Lung (tissue), 12 donors: ENCODE results near the gene COMT. TPM values are rescaled to one million over a fixed set of nuclear protein-coding genes. Genes with fewer than 3 reads are reported as not detected.

Experiments used
- ATAC-seq: fragments of 200-7000 bp; cut with Tn5 transposase; one replicate; pipeline ENCODE4 v1.9.1; 2020; ENCODE audit warnings: moderate number of reproducible peaks; ENCODE audit not compliant: insufficient read depth, low FRiP score
- DNase-seq, 3 donors: peaks; one replicate each; pipeline ENCODE4 v3.0.0-alpha.2; 2013 to 2017
- H3K27ac ChIP-seq, 2 donors: one replicate each; pipeline ENCODE4 v1.5.1; 2013; ENCODE audit warnings: mild to moderate bottlenecking in 2 of 2, moderate library complexity in 2 of 2, control low read depth in 1 of 2, inconsistent platforms in 1 of 2, low read depth in 1 of 2, low read length in 1 of 2
- H3K27me3 ChIP-seq, 3 donors: one replicate each; pipeline ENCODE4 v1.5.1; 2013; ENCODE audit warnings: low read length in 2 of 3; ENCODE audit not compliant: control insufficient read depth in 3 of 3, insufficient read depth in 3 of 3
- H3K36me3 ChIP-seq, 4 donors: one replicate each; pipeline ENCODE4 v1.5.1; 2013; ENCODE audit warnings: low read length in 4 of 4, mild to moderate bottlenecking in 1 of 4, moderate library complexity in 1 of 4; ENCODE audit not compliant: control insufficient read depth in 4 of 4, insufficient read depth in 4 of 4
- H3K4me1 ChIP-seq, 5 donors: one replicate each; pipeline ENCODE4 v1.5.1; 2013; ENCODE audit warnings: low read length in 5 of 5, mild to moderate bottlenecking in 2 of 5, moderate library complexity in 1 of 5; ENCODE audit not compliant: control insufficient read depth in 5 of 5, insufficient read depth in 5 of 5
- H3K4me3 ChIP-seq: one replicate; pipeline ENCODE4 v1.5.1; 2013; ENCODE audit warnings: mild to moderate bottlenecking, control low read depth, moderate library complexity
- H3K9ac ChIP-seq, 2 donors: one replicate each; pipeline ENCODE4 v1.5.1; 2013; ENCODE audit warnings: low read length in 2 of 2, control low read depth in 1 of 2; ENCODE audit not compliant: insufficient read depth in 1 of 2
- H3K9me3 ChIP-seq, 4 donors: one replicate each; pipeline ENCODE4 v1.5.1; 2013; ENCODE audit warnings: low read length in 3 of 4, mild to moderate bottlenecking in 1 of 4, moderate library complexity in 1 of 4; ENCODE audit not compliant: control insufficient read depth in 4 of 4, insufficient read depth in 3 of 4
- CTCF ChIP-seq: IDR thresholded peaks from 2 replicates; pipeline ENCODE4 v1.5.1; 2012; ENCODE audit warnings: mild to moderate bottlenecking; ENCODE audit errors: control extremely low read depth, extremely low read depth
- WGBS, 2 donors: extraction: QIAGEN DNeasy Blood & Tissue Kit; methylation state at CpG; one replicate each; pipeline ENCODE4 v1.1.7; 2013; 5-methylcytosine and 5-hydroxymethylcytosine counted together
- polyA plus RNA-seq, 2 donors: library from polyadenylated mRNA; stranded (reverse); fragments of 200-250 nt; gene quantifications; one replicate each; pipeline ENCODE4 v1.2.1, GENCODE V29; 2013
- total RNA-seq, 2 donors: library from RNA; depleted of rRNA in 1 of 2; stranded (reverse); fragments of >200 nt in 1 of 2; gene quantifications; one replicate each; pipeline ENCODE4 v1.2.1, GENCODE V29; 2014 to 2021
- donor health status: control.
- donor health status: control.
- donor health status: Bipolar disorder and iron deficiency.
- donor health status: healthy.
- donor health status: DM: yes; HTN: yes; CAD: no.

COMT gene
- total and polyA plus RNA-seq, 4 donors, result 147 to 272 (median 208) TPM

- H3K4me1 ChIP-seq, result no peaks in the 10 kb centered on the region
- H3K27ac ChIP-seq, result no peak overlapping the region
- no peak overlapping the region for H3K4me3 ChIP-seq
- no peak overlapping the region for H3K9ac ChIP-seq
- TF ChIP-seq CTCF, result no peak
- peaks cover 13 to 55% (median 19%) of the 10 kb centered on the region in 4 donors for H3K36me3 ChIP-seq
- H3K27me3 ChIP-seq, result no peaks in the 10 kb centered on the region
- WGBS, 2 donors, result 78 to 83% methylated on average over 20 of the region's 20 CpGs
- no peak for DNase-seq
- no peaks in the 10 kb centered on the region for H3K9me3 ChIP-seq
- no peak for ATAC-seq
Measured at GRCh38 chr22:19912271-19912999, 29.1 kb upstream of the COMT start.

- H3K27me3 ChIP-seq, result no peaks in the 10 kb centered on the region
- H3K36me3 ChIP-seq, result peaks cover 13 to 57% (median 22%) of the 10 kb centered on the region in 4 donors
- H3K4me3 ChIP-seq, result no peak overlapping the region
- DNase-seq, result no peak
- 91 to 95% methylated on average over 6 of the region's 6 CpGs for WGBS, 2 donors
- no peak overlapping the region for H3K27ac ChIP-seq
- no peak for ATAC-seq
- no peaks in the 10 kb centered on the region for H3K4me1 ChIP-seq
- H3K9ac ChIP-seq, result no peak overlapping the region
- no peak for TF ChIP-seq CTCF
- H3K9me3 ChIP-seq, result no peaks in the 10 kb centered on the region
Measured at GRCh38 chr22:19913337-19913936, 28.1 kb upstream of the COMT start.

- H3K27me3 ChIP-seq, result no peaks in the 10 kb centered on the region
- H3K4me1 ChIP-seq, result no peaks in the 10 kb centered on the region
- no peak overlapping the region for H3K9ac ChIP-seq
- TF ChIP-seq CTCF, result no peak
- H3K4me3 ChIP-seq, result no peak overlapping the region
- no peaks in the 10 kb centered on the region for H3K9me3 ChIP-seq
- H3K36me3 ChIP-seq, result peaks cover 12 to 59% (median 22%) of the 10 kb centered on the region in 4 donors
- WGBS, 2 donors, result 94 to 97% methylated on average over 9 of the region's 9 CpGs
- DNase-seq (no peak), ATAC-seq (no peak)
- no peak overlapping the region for H3K27ac ChIP-seq
Measured at GRCh38 chr22:19914201-19914943, 27.2 kb upstream of the COMT start.
